GDM1 (cell line): ENCODE results near the gene HAO1.
"Not testable (repeated sequence)": the region's sequence is repeated elsewhere in the genome, so short reads cannot be mapped to it uniquely, and the experiment has no call there.

Experiments used
- DNase-seq: peaks from one replicate; lab custom pipeline; 2025; lab: John Stamatoyannopoulos, UW

Gene HAO1

DNA sequence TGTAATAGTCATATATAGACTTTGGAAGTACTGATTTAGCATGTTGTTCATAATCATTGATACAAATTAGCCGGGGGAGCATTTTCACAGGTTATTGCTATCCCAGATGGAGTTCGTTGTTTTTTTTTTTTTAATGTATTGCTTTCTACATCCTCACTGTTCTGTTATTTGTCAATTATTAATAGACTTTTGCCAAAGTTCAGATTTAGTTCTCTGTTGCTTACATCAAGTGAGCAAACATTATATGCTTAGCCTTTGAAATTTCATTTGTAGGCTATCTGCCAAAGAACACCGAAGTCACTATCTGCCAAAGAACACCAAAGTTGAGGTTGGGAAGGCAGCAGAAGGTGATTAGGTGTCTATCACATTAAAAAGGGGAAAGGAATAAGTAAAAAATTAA, at the start of gene HAO1:
Gene HAO1 (minus strand): TSS at position 118 of the 400 bp plus-strand sequence. CDS start 36 bp downstream, at position 82.
- no peak for DNase-seq

DNA sequence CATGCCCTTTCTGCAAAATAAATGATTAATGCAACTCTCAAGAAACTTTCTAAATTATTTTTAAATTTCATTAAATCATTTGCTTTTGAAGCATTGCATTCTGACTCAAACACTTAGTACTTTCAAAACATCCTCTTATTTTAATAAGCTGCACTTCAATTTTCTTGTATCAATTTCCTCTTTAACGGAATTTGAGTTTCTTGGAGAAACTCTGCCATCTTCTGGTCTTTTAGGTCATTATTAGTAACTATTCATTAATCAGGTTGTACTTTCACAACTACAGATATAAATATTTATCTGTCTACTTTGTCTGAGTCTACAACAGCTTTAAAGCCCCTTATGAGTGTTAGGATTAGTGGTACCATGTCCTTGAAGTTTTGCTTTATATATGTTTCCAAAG, 49.1 kb upstream of the HAO1 start:
- no peak for DNase-seq

DNA sequence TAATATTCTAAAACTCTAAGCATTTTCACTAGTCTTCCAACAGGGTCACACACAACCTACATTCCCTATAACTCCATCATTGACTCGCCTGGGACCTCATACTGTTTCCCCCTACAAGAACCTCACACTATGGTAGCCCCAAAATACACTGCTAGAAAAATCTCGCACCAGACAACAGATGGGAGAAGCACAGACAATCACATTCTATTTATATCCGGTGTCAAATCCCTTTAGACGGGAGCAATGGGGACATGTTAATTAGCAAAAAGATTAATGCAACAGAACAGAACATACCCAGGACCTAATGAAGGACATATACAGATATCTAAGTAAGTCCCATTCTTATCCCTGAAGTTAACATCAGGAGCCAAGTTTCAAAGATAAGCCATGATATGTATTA, 45.7 kb upstream of the HAO1 start:
- DNase-seq, result no peak

DNA sequence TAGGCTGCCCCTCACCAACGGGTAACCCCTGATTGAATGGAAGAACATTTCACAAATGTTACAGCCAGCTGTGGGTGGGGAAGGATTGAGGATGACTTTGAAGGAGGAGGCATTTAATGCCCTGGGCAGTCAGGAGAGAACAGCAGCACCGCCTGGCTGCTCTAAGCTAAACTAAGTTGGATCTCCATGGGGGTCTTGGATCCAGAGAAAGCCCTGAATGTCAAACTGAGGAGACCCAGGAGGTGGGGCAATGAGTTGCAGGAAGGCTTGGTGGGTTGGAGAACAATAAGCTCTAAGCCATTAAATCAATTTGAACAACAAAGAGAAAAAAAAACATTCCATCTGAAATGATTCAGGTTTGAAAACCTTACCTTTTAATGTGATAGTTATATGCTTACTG, 43.9 kb upstream of the HAO1 start:
- no peak for DNase-seq

DNA sequence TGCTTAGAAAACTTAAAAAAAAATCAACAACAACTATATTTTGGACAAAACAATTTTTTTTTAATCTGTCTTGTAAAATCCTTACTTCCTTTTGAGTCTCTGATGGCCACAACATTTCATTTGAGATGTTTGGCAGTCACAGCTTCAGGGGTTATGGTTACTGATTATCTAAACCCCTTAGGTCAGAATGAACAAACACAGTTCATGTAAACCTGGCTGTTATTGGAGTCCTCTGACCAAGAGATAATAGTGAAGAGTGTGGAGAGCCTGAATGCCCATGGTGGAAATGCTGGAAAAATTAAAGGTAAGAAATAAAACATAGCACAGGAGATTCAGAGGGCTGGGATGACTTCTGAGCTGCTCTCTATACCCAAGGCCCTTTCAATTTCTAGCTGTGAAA, 41.1 kb upstream of the HAO1 start:
- no peak for DNase-seq

DNA sequence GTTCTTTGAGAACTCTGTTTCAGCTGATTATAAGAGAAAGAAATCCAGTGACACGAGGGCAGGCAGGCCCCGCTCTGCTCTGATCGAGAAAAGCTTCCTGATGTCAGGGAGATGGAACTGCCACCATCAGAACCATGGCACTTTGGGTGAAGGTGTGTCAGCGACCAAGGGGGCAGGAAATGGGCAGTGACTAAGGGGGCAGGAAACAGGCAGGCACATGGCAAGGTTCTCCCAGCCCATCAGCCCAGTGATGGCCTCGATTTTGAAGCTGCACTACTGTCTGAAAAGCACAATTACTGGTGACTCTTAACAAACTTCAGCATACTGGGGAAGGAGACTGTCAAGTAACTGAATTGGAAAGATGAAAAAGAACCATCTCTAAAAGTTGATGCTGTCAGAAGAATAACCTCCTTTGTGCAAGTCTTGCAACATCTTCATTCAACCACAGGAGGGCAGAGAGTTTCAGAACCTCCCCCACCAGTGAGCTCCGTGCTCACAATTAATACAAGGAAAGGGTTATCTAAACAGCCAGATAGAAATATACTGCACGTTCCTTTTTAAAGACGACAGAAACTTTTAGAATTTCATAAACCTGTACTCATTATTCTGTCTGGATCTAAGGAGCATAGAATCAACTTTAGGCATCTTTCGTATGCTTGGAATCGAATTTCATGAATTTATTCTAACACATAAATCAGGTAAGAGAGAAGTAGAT, 40.2 kb upstream of the HAO1 start:
- DNase-seq, result no peak

DNA sequence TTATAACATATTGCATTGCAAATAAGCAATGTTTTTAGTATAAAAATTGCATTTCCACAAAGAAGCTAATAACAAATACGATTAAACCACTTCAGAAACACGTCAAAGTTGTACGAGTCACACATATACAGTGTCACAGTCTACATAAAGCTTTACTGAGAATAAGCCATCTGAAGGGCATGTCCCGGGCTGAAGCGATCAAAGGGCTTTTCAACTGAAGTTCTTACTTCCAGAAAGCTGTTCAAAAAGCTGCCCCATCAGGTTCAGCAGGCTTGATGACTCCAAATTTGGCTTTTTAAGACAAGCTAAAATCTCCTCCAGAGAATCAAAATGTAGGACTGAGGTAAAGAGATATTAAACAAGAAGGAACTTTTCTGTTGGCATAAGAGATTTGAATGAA, 37.5 kb upstream of the HAO1 start:
- no peak for DNase-seq

DNA sequence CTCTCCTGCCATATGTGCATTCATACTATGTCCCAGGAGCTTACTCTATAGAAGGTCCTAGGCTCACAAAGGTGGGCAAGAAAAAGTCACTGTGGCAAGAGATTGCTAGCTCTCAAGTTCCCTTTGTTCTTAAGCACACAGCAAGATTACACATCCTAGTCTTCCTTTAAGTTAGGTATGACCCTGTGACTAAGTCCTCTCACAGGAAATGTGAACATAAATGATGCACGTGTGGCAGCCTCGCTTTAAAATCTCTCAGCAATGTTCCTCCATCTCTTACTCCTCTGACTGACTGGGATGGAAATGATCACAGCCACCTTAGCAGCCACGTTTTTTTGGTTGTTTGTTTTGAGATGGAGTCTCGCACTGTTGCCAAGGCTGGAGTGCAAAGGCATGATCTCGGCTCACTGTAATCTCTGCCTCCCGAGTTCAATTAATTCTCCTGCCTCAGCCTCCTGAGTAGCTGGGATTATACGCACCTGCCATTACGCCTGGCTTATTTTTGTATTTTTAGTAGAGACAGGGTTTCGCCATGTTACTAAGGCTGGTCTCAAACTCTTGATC, 35.7 kb upstream of the HAO1 start:
- DNase-seq, result no peak

DNA sequence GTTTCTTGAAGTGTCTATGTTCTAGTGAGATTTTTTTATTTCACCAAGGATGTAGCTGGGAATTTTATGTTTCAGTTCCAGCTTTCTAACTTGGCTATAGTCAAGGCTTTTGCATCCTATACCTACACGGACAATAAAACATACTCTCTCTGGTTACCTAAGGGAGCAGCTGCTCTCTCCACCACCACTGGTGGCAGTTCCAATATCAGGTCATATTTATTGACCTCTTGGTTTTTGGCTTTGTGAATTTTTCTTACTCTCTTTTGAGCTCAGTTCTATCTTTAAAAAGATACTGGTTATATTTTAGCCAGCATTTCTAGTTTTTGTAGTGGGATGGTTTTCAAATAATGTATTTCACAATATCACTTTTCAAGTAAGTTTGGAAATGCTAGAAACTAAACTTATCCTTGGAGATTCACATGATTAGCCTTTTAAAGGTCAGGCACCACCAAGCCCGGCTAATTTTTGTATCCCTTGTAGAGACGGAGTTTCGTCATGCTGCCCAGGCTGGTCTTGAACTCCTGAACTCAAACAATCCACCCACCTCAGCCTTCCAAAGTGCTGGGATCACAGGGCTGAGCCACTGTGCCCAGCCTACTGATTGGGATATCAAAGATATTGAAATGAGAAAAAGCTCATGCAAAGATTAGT, 34.7 kb upstream of the HAO1 start:
- DNase-seq, result no peak

DNA sequence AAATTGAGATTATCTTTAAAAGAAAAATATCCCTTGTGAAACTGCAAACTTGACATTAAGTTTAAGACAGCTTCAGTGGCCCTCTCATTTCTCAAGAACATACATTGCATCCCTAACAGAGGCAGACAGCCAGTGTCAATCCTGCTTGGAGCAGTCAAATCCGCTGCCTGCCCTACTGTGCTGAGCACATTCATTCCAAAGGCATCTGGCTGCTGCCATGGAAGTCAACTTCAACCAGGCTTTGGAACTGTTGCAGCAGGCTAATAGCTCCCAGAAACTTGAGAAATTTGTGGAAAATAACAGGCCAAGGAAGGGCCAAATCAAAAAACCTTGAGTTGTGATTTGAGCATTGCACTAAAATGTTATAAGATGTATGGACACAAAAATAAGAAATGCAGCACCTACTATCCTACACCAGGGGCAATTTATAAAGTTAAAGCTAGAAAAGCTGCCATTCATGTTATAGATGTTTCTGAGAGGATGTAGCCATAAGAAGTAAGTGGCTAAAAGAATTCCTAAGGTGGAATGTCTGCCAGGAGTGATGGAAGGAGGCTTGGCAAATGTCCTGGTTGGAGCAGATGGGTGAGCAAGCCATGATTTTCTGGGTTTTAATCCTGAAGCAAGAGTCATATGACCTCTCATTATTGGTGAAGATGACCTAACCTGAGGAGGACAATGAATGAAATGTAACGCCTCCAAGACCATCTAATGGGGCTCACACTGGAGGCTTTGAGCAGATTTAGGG, 31.4 kb upstream of the HAO1 start:
- DNase-seq, result no peak

DNA sequence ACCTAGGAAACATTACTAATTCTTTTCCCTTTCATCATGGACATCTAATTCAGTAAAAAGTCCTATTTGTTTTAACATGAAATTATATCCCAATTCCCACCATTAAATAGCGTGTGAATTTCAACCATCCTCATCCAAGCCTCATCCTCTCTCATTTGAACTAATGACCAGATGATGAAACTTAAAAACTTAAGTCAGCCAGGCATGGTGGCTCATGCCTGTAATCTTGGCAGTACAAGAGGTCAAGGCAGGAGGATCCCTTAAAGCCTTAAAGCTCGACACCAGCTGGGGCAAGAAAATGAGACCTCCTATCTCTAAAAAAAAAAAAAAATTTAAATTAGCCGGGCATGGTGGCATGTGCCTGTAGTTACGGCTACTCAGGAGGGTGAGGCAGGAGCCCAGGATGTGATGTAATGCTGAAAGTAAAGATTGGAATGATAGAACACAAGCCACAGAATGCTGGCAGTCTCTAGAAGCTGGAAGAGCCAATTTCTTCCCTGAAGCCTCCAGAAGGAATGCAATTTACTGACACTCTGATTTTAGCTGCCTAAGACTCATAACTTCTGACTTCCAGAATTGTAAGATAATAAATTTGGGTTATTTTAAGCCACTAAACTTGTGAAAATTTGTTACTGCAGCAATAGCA, 27.1 kb upstream of the HAO1 start:
- DNase-seq, result no peak

DNA sequence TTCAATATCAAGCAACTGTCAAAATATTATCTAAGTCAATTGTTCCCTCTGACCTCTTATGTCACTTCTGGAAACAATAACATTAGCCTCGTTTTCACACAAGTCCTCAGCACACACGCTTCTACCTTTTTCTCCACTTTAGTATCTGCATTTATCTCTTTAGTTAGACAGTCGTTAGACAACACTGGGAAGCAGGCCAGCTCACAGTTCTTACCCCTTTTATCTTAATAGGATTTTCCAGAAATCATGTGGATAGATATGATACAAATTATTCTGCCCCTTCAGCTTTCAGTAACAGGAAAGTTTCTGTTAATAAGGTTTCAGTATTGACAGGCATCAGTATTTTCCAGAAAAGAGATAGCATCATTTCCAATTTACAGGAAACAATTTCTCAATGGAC, 25.9 kb upstream of the HAO1 start:
- no peak for DNase-seq

DNA sequence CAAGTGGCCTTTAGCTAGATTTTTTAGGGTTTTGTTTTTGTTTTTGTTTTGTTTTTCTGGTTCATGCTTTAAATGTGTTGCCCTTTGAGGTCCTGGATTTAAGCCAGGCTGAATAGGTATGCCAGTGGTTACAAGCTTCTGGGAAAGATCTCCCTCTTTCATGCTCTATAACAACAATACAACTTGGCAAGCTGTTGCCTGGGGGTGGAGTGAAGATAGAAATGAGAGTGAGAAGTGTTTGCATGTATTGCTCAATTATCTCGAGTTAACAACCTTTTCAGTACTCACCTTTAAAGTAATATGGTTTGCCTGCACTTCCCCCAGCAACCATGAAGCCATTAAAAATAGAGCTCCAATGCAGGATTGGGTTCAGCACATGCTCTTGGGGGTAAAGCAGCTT, 19.2 kb upstream of the HAO1 start:
- no peak for DNase-seq

DNA sequence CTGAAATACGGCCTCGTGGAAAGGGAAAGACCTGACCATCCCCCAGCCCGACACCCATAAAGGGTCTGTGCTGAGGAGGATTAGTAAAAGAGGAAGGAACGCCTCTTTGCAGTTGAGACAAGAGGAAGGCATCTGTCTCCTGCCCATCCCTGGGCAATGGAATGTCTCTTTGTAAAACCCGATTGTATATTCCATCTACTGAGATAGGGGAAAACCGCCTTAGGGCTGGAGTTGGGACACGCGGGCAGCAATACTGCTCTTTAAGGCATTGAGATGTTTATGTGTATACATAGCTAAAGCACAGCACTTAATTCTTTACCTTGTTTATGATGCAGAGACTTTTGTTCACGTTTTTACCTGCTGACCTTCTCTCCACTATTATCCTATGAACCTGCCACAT, 16.3 kb upstream of the HAO1 start:
- DNase-seq, result not testable (repeated sequence)

DNA sequence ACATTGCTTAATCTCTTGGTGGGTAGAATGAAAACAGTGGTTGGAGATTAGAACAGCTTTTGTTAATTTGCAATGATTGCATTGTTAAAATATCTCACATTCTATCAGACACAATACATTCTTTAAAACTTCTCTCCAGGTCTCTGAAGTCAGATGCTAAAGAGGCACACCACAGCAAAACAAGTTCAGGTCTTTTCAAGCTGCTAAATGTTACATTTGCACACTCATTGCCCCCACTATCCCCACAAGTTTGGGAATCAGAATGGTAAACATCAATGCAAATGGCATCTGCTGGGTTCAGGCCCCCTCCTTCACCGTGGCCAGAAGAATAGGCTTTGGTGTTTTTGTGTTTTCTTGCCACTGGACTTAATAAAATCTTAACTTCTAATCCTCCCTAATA, 10.1 kb upstream of the HAO1 start:
- no peak for DNase-seq

DNA sequence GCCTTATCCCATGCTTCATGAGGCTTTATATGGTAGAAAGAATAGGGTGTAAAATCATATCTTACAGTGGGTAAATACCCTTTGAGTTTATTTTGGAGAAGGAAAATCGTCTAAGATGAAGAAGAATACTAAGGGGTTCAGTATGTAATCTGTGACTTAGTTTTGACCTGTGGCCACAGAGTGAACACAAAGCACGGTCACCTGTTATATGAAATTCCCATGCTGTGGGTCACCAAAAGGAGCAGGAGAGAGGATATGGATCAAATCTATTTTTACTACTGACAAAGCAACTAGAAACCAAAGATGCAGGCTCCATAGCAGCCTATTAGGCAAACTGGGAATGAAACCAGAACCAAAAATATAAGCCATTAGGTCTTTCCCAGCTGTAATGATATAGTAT, 3.6 kb upstream of the HAO1 start:
- no peak for DNase-seq

DNA sequence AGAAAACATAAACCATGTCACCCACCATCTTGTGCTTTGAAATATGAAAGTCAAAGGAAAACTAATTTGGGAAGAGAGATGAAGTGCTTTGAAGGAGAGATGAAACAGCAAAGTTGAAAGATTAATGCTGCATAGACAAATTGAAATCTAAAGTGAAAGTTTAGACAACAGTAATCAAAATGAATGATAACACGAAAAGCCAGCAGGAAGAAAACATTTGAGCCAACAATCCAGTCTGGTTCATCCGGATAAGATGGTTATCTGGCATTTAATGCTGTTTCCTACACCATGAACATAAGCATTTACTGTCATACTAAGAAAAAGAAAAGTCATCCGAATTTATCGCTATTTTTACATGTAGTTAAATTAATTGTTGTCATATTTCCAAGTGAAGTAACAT, 595 bp downstream of the HAO1 start:
- DNase-seq, result no peak

DNA sequence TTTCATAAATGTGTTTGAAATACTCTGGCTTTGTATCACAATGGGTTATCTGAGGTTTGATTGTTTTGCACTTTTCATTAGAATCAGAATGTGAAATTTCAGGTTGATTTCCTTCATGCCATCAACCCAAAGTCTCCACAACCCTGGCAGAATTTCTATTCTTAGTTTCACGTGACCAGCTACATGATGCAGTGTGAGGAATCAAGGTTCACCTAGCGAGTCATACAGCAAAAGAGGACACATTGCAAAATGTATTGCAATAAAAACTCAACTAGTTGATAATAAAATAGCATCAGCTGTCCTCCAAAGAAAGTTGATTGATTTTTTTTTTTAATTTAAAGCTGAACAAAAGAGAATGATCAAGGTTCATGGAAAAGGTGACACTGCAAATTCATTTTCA, 2.2 kb downstream of the HAO1 start:
- no peak for DNase-seq

DNA sequence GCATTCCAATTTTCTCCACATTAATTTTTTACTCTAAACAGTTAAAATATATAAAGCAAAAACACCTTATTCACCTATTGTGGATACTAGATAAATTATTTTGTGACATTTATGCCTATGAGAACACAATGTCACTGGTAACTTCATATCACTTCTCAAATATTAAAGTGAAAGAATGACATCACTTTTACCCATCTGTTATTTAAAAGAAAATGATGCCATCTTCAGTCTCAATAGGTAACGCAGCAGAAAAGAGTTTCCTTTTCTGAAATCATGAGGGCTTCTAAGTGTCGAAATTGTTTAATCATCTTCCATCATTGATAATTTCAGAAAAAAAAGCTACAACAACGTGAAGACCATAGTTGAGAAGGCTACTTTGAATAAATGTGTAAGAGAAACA, 2.9 kb downstream of the HAO1 start:
- no peak for DNase-seq

DNA sequence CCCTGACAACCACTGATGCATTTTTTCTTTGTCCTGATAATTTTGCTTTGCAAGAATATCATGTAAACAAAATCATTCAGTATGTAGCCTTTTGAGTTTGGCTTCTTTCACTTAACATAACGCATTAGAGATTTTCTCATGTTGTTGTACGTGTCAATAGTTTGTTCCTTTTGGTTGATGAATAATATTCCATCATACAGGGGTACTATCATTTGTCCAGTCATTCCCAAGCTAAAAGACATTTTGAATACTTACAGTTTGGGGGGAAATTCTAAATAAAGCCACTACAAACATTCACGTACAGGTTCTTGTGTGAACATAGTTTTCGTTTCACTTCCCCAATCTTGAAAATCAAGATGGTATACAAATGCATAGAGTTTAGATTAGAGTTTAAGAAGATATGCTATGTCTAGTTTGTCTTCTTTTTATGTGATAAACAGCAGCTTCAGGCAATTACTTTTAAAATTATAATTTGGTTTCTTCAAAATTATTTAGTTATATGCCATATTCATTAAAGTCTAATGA, 5.2 kb downstream of the HAO1 start:
- DNase-seq, result no peak

DNA sequence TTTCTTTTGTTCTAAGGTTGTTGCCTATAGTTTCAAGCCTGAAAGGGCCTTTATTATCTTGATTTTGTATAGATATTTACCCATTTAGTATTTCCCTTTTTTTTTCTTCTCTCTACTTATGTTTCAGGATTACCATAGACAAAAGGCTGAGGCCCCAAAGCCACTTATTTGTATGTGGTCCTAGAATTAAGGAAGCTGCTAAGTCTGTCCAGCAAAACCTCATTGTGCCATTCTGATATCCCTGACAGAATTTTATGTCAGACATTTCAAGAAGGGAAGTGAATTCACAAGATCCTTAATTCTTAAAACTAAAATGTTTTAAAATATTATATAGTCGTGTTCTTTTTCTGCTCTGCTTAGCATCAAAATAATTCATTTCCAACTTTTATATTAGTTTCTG, 6.9 kb downstream of the HAO1 start:
- no peak for DNase-seq

DNA sequence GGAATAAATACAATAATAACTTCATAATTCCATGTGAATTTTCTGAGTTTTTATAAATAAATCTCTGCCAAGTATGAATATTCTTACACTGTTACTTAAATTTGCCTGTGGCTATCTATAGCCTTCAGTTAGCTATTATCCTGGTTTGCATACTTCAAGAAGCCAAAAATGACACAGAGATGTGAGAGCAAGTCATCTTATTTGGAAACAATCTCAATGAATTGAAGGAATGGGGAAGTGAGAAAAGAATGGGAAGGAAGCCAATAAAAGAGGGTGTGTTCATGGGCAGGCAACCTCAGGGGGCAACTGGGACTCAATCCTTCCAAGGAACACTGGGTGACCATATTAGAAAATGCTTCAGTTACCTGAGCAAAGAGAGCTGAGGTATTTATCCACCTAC, 9.9 kb downstream of the HAO1 start:
- DNase-seq, result no peak
